Karpas-422 (cell line): ENCODE results near the gene POLA2. TPM values are rescaled to one million over a fixed set of nuclear protein-coding genes. Genes with fewer than 3 reads are reported as not detected.

Experiments
- DNase-seq: peaks from one replicate; pipeline ENCODE4 v3.0.0-alpha.2; 2015
- H2AFZ ChIP-seq: fragments of 200-600 bp; sonication (generic); 2 replicates; pipeline ENCODE4 v1.6.1; 2014; ENCODE audit warnings: antibody characterized with exemption, low read length, mixed read lengths
- H3K27ac ChIP-seq: fragments of 200-600 bp; sonication (generic); 2 replicates; pipeline ENCODE4 v1.5.1; 2014; ENCODE audit warnings: mild to moderate bottlenecking, low read length, moderate library complexity
- H3K27me3 ChIP-seq: fragments of 200-600 bp; sonication (generic); 2 replicates; pipeline ENCODE4 v1.6.1; 2014; ENCODE audit warnings: low read length, mixed read lengths
- H3K36me3 ChIP-seq: fragments of 200-600 bp; sonication (generic); 2 replicates; pipeline ENCODE4 v1.6.1; 2014; ENCODE audit warnings: low read length, mixed read lengths; ENCODE audit not compliant: insufficient read depth
- H3K4me1 ChIP-seq: fragments of 200-600 bp; sonication (generic); 2 replicates; pipeline ENCODE4 v1.6.1; 2014; ENCODE audit warnings: mild to moderate bottlenecking, low read length, mixed read lengths
- H3K4me2 ChIP-seq: fragments of 200-600 bp; sonication (generic); 2 replicates; pipeline ENCODE4 v1.6.1; 2014; ENCODE audit warnings: low read length, low read depth, mild to moderate bottlenecking; ENCODE audit not compliant: poor library complexity, severe bottlenecking
- H3K4me3 ChIP-seq: fragments of 200-600 bp; sonication (generic); 2 replicates; pipeline ENCODE4 v1.5.1; 2014; ENCODE audit warnings: mild to moderate bottlenecking, antibody characterized with exemption, low read length, mixed read lengths
- H3K79me2 ChIP-seq: fragments of 200-600 bp; sonication (generic); 2 replicates; pipeline ENCODE4 v1.6.1; 2014; ENCODE audit warnings: mild to moderate bottlenecking, low read length, mixed read lengths
- H3K9ac ChIP-seq: fragments of 200-600 bp; sonication (generic); 2 replicates; pipeline ENCODE4 v1.6.0; 2014; ENCODE audit warnings: low read length
- H3K9me2 ChIP-seq: fragments of 200-600 bp; sonication (generic), shearing (Covaris generic); replicated peaks from 2 replicates; pipeline ENCODE4 v1.6.0; 2014; ENCODE audit warnings: mild to moderate bottlenecking, low read length, moderate library complexity; ENCODE audit not compliant: insufficient read depth
- H3K9me3 ChIP-seq: fragments of 300-700, 200-600 bp; sonication (generic); 2 replicates; pipeline ENCODE4 v1.6.1; 2014; ENCODE audit warnings: low read length, mixed read lengths
- H4K20me1 ChIP-seq: fragments of 200-600 bp; sonication (generic); 2 replicates; pipeline ENCODE4 v1.6.1; 2014; ENCODE audit warnings: mild to moderate bottlenecking, antibody characterized with exemption, low read length, low read depth; ENCODE audit not compliant: insufficient read depth
- total RNA-seq: library from RNA; depleted of rRNA; stranded (reverse); fragments of >200 nt; shearing (Covaris generic); gene quantifications from 2 replicates; pipeline ENCODE4 v1.2.3, GENCODE V29; 2014; ENCODE audit warnings: low replicate concordance; rRNA removed

Gene POLA2
- total RNA-seq, 1 experiment from 2014 or later = 19.0 TPM

DNA sequence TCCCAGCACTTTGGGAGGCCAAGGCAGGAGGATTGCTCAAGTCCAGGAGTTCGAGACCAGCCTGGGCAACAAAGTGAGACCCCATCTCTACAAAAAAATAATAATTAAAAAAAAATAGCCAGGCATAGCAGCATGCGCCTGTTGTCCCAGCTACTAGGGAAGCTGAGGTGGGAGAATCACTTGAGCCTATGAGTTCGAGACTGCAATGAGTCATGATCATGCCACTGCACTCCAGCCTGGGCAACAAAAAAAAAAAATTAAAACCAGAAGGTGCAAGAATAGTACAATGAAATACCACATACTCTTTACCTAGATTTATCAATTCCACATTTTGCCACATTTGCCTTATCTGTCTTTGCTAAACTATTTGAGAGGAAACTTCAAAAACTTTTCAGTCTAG, 80.1 kb downstream of the POLA2 start:
- no peaks in the 10 kb centered on the region for H4K20me1 ChIP-seq
- no peak overlapping the region for H3K27ac ChIP-seq
- H3K4me1 ChIP-seq = peaks cover 7% of the 10 kb centered on the region
- no peak overlapping the region for H3K4me2 ChIP-seq
- no peak overlapping the region for H2AFZ ChIP-seq
- no peaks in the 10 kb centered on the region for H3K9me2 ChIP-seq
- no peaks in the 10 kb centered on the region for H3K9me3 ChIP-seq
- H3K9ac ChIP-seq = no peak overlapping the region
- no peak for DNase-seq
- H3K36me3 ChIP-seq = peaks cover 43% of the 10 kb centered on the region; the same call in 1 of the 2 replicates
- peaks cover 34% of the 10 kb centered on the region for H3K79me2 ChIP-seq
- no peak overlapping the region for H3K4me3 ChIP-seq
- H3K27me3 ChIP-seq = no peaks in the 10 kb centered on the region

Other genes with a start within 250 kb of the POLA2 start
- 28.9 and 44.4 TPM in 2 replicates for gene ARL2, start 247.8 kb upstream of the POLA2 start, total RNA-seq
- 14.2 and 17.6 TPM in 2 replicates for gene SNX15, start 234.5 kb upstream of the POLA2 start, total RNA-seq
- 1.9 and 11.9 TPM in 2 replicates for gene SAC3D1, start 220.8 kb upstream of the POLA2 start, total RNA-seq
- not detected in 2 replicates for gene NAALADL1, start 203.4 kb upstream of the POLA2 start, total RNA-seq
- 24.3 and 28.2 TPM in 2 replicates for gene CDCA5, start 177.9 kb upstream of the POLA2 start, total RNA-seq
- gene ZFPL1, start 177.7 kb upstream of the POLA2 start, total RNA-seq = 19.0 and 40.7 TPM in 2 replicates
- gene VPS51, start 165.7 kb upstream of the POLA2 start, total RNA-seq = 78.9 and 193 TPM in 2 replicates
- 160 and 161 TPM in 2 replicates for gene TM7SF2, start 150.1 kb upstream of the POLA2 start, total RNA-seq
- gene ZNHIT2, start 144.3 kb upstream of the POLA2 start, total RNA-seq = 11.3 and 18.0 TPM in 2 replicates
- 662 and 1,340 TPM in 2 replicates for gene FAU, start 139.8 kb upstream of the POLA2 start, total RNA-seq
- gene MRPL49, start 139.6 kb upstream of the POLA2 start, total RNA-seq = 44.5 and 65.8 TPM in 2 replicates
- gene SYVN1, start 127.4 kb upstream of the POLA2 start, total RNA-seq = 73.6 and 118 TPM in 2 replicates
- gene SPDYC, start 91.7 kb upstream of the POLA2 start, total RNA-seq = not detected in 2 replicates
- 96.5 and 115 TPM in 2 replicates for gene CAPN1, start 80.0 kb upstream of the POLA2 start, total RNA-seq
- 0.43 and 2.6 TPM in 2 replicates for gene CDC42EP2, start 52.9 kb downstream of the POLA2 start, total RNA-seq
- 34.0 and 44.5 TPM in 2 replicates for gene DPF2, start 71.9 kb downstream of the POLA2 start, total RNA-seq
- gene TIGD3, start 92.8 kb downstream of the POLA2 start, total RNA-seq = 0.11 and 0.83 TPM in 2 replicates
- 6.7 and 9.7 TPM in 2 replicates for gene SLC25A45, start 120.7 kb downstream of the POLA2 start, total RNA-seq
- 48.5 and 102 TPM in 2 replicates for gene FRMD8, start 124.7 kb downstream of the POLA2 start, total RNA-seq
- gene NEAT1, start 160.8 kb downstream of the POLA2 start, total RNA-seq = 36.5 and 74.7 TPM in 2 replicates
- 3,783 and 4,167 TPM in 2 replicates for gene MALAT1, start 237.1 kb downstream of the POLA2 start, total RNA-seq